Rectal smooth muscle tissue (tissue), 1 donor: Measurements from ENCODE around the gene CGB5.
"Not testable (repeated sequence)": the region's sequence is repeated elsewhere in the genome, so short reads cannot be mapped to it uniquely, and the experiment has no call there.

Experiments used
- H3K27ac ChIP-seq: one replicate; pipeline ENCODE4 v1.7.0; 2013; ENCODE audit warnings: low read depth, low read length, inconsistent platforms
- H3K27me3 ChIP-seq: one replicate; pipeline ENCODE4 v1.7.0; 2013; ENCODE audit warnings: low read length; ENCODE audit not compliant: control insufficient read depth, insufficient read depth
- H3K36me3 ChIP-seq: one replicate; pipeline ENCODE4 v1.7.0; 2013; ENCODE audit warnings: low read length; ENCODE audit not compliant: control insufficient read depth, insufficient read depth
- H3K4me1 ChIP-seq: one replicate; pipeline ENCODE4 v1.7.0; 2013; ENCODE audit warnings: low read length; ENCODE audit not compliant: control insufficient read depth, insufficient read depth
- H3K4me3 ChIP-seq: one replicate; pipeline ENCODE4 v1.7.0; 2013; ENCODE audit warnings: low read length
- H3K9ac ChIP-seq: one replicate; pipeline ENCODE4 v1.7.0; 2013; ENCODE audit warnings: low read length

The CGB5 gene

DNA sequence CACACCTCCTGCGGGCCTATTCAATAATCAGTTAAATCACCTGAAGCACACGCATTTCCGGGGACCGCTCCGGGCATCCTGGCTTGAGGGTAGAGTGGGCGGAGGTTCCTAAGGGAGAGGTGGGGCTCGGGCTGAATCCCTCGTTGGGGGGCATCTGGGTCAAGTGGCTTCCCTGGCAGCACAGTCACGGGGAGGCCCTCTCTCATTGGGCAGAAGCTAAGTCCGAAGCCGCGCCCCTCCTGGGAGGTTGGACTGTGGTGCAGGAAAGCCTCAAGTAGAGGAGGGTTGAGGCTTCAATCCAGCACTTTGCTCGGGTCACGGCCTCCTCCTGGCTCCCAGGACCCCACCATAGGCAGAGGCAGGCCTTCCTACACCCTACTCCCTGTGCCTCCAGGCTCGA lies at the start of gene CGB5:
CGB5 (plus strand) TSS at position 301 of the 400 bp plus-strand sequence. CDS start 362 bp downstream, outside the sequence.
- H3K4me3 ChIP-seq, H3K9ac ChIP-seq, H3K27me3 ChIP-seq, H3K27ac ChIP-seq, H3K36me3 ChIP-seq, H3K4me1 ChIP-seq: not testable (repeated sequence)

DNA sequence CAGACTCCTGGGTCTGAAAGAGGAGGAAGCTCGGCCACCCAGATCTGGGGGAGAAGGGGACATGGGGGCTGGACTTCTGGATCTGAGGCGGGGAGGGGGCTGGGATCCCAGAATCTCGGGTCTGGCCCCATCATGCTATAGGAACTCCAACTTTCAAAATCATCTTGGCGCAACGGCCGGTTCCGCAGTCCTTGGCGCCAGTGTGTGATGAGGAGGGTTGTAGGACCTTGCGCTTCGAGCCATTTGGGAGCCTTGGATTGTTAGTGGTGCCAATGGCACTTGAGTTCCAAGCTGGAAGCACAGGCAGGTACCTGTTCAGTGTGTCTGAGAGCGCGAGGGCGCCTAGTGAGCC lies 49.6 kb upstream of the CGB5 start:
- Histone ChIP-seq H3K4me1 (peaks cover 11% of the 10 kb centered on the region), H3K27ac (peak overlapping the region; percentile 95), H3K27me3 (no peaks in the 10 kb centered on the region), H3K9ac (peak overlapping the region; percentile 19), H3K4me3 (peak overlapping the region; percentile 79), H3K36me3 (peaks cover 5% of the 10 kb centered on the region)

- no peak overlapping the region for H3K9ac ChIP-seq
- peaks cover 3% of the 10 kb centered on the region for H3K4me1 ChIP-seq
- H3K36me3 ChIP-seq: no peaks in the 10 kb centered on the region
- H3K27ac ChIP-seq: no peak overlapping the region
- no peaks in the 10 kb centered on the region for H3K27me3 ChIP-seq
- H3K4me3 ChIP-seq: no peak overlapping the region
These were observed 45.7 kb upstream of the CGB5 start for GRCh38 chr19:48997972-48998371.

DNA sequence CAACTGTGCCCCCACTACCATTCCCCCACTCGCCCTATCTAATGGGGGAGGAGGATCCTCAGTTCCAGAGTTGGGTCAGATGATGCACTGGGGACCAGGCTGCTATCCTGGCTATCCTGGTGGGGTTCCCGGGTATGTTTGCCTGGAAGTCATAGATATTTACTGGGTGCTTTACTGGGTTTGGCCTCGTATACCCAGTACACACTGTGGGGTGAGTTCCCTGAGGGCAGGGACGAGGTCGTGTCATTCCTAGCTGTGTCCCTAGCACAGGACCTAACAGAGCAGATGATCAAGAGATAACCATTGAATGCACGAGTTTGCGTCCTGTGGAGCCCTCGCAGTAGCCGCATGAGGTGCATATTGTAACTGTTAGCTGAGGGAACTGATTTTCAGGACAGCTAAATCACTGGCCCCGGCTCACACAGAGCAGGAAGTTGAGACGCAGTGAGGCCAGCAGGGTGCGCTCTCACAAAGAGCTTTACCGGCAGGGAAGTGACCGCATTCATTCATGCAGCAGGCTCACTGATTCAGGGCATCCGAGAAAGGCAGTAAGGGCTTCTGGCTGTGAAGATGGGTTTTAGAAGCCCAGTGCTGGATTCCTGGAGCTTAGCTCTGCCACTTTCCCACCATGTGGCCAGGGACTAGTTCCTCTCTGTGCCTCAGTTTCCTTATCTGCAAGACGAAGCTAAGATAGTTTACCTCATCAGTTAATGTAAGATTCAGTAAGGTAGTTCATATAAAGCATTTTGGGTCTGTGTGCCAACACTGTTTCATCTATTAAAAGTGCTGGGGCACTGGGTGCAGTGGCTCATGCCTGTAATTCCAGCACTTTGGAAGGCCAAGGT lies 43.9 kb upstream of the CGB5 start:
- Histone ChIP-seq H3K4me3 (no peak overlapping the region), H3K27ac (no peak overlapping the region), H3K4me1 (no peaks in the 10 kb centered on the region), H3K9ac (no peak overlapping the region), H3K27me3 (no peaks in the 10 kb centered on the region), H3K36me3 (no peaks in the 10 kb centered on the region)

- Histone ChIP-seq H3K4me1 (no peaks in the 10 kb centered on the region), H3K27ac (no peak overlapping the region), H3K36me3 (peaks cover 19% of the 10 kb centered on the region), H3K4me3 (no peak overlapping the region), H3K27me3 (no peaks in the 10 kb centered on the region), H3K9ac (no peak overlapping the region)
These were observed 39.5 kb upstream of the CGB5 start for GRCh38 chr19:49004133-49004532.

DNA sequence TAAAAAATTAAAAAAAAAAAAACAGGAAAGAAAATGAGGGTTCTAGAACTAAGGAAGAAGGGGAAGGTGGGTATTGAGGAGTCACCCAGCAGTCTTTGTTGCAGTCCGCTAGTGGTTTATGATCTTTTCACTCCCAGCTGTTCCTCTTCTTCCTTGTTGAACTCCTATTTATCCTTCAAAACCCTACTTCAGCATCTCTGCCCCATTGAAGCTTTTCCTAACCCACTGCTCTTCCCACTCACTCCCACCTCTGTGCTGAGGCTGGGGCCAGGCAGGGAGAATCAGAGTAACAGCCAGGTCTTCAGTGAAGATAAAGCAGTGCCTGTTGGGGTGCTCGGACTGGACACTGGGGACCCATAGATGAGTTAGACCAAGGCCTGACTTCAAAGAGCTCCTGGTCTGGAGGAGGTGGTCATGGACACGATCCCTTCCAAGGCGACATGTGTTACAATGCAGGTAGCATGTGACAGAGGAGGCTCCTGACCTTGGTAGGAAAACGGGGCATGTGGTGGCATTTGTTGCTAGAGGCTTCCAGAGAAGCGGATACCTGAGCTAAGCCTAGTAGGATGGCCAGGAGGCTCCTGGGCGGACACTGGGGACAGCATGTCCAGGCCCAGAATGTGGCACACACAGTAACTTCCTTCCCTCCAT lies 38.6 kb upstream of the CGB5 start:
- no peak overlapping the region for H3K27ac ChIP-seq
- no peaks in the 10 kb centered on the region for H3K27me3 ChIP-seq
- H3K4me1 ChIP-seq: no peaks in the 10 kb centered on the region
- H3K4me3 ChIP-seq: no peak overlapping the region
- peaks cover 24% of the 10 kb centered on the region for H3K36me3 ChIP-seq
- no peak overlapping the region for H3K9ac ChIP-seq

GRCh38 chr19:49006905-49007304 lies 36.7 kb upstream of the CGB5 start:
- Histone ChIP-seq H3K36me3 (peaks cover 30% of the 10 kb centered on the region), H3K27ac (no peak overlapping the region), H3K27me3 (no peaks in the 10 kb centered on the region), H3K4me1 (no peaks in the 10 kb centered on the region), H3K4me3 (no peak overlapping the region), H3K9ac (no peak overlapping the region)

DNA sequence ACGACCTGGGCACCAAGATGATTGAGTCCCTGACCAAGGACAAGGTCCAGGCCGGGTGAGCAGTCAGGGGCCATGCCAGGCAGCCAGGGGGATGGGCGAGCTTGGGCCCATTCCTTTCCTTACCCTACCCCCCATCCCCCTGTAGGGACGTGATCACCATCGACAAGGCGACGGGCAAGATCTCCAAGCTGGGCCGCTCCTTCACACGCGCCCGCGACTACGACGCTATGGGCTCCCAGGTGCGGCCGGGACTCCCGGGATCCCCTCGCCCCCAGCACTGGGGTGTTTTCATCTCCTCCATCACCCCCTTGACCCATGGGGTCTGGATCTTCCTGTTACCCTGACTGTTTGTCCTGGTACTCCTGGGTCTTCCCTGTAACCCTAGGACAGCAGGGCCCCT lies 33.8 kb upstream of the CGB5 start:
- no peaks in the 10 kb centered on the region for H3K27me3 ChIP-seq
- no peak overlapping the region for H3K27ac ChIP-seq
- H3K36me3 ChIP-seq: peaks cover 36% of the 10 kb centered on the region
- H3K9ac ChIP-seq: no peak overlapping the region
- H3K4me1 ChIP-seq: no peaks in the 10 kb centered on the region
- H3K4me3 ChIP-seq: no peak overlapping the region

GRCh38 chr19:49010453-49010852 lies 33.2 kb upstream of the CGB5 start:
- peaks cover 36% of the 10 kb centered on the region for H3K36me3 ChIP-seq
- H3K9ac ChIP-seq: no peak overlapping the region
- H3K27ac ChIP-seq: no peak overlapping the region
- no peaks in the 10 kb centered on the region for H3K4me1 ChIP-seq
- no peak overlapping the region for H3K4me3 ChIP-seq
- H3K27me3 ChIP-seq: no peaks in the 10 kb centered on the region

- Histone ChIP-seq H3K27ac (no peak overlapping the region), H3K27me3 (no peaks in the 10 kb centered on the region), H3K4me3 (no peak overlapping the region), H3K4me1 (no peaks in the 10 kb centered on the region), H3K36me3 (peaks cover 35% of the 10 kb centered on the region), H3K9ac (no peak overlapping the region)
These were observed 32.5 kb upstream of the CGB5 start for GRCh38 chr19:49011194-49011593.

GRCh38 chr19:49014123-49014869 lies 29.4 kb upstream of the CGB5 start:
- no peak overlapping the region for H3K4me3 ChIP-seq

DNA sequence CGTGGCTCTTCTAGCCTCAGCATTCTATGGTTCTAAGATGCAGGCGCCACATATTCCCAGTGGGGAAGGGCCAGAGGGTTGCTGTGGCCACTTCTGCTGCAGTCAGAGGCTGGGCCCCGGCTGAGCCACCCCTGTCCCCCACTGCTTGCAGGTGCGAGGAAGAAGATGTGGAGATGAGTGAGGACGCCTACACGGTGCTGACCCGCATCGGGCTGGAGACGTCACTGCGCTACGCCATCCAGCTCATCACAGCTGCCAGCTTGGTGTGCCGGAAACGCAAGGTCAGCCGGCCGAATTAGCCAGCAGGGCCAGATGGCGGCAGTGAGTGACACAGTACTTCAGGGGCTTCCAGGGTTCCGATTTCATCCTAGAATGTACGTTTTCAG lies 28.8 kb upstream of the CGB5 start:
- Histone ChIP-seq H3K4me1 (peaks cover 2% of the 10 kb centered on the region), H3K27ac (no peak overlapping the region), H3K27me3 (peaks cover 6% of the 10 kb centered on the region), H3K36me3 (peaks cover 20% of the 10 kb centered on the region), H3K9ac (no peak overlapping the region), H3K4me3 (no peak overlapping the region)

More at GRCh38 chr19:49014123-49014869, 29.4 kb upstream of the CGB5 start:
- H3K4me1 ChIP-seq: peaks cover 2% of the 10 kb centered on the region
- H3K27me3 ChIP-seq: peaks cover 3% of the 10 kb centered on the region
- no peak overlapping the region for H3K27ac ChIP-seq
- peaks cover 24% of the 10 kb centered on the region for H3K36me3 ChIP-seq
- H3K9ac ChIP-seq: no peak overlapping the region
